Liver (tissue), 9 donors: ENCODE results near the gene ALK. TPM values are rescaled to one million over a fixed set of nuclear protein-coding genes. Genes with fewer than 3 reads are reported as not detected.

ENCODE experiments used
- DNase-seq: peaks from one replicate; pipeline ENCODE4 v3.0.0-alpha.2; 2017; ENCODE audit warnings: low spot score
- H3K27ac ChIP-seq, 2 donors: one replicate each; pipeline ENCODE4 v1.7.0; 2013; ENCODE audit warnings: inconsistent platforms in 2 of 2, low read length in 2 of 2, control low read depth in 1 of 2, low read depth in 1 of 2, mild to moderate bottlenecking in 1 of 2
- H3K27me3 ChIP-seq, 4 donors: one replicate each; pipeline versions ENCODE4 v1.6.1 to v1.7.0; 2013; ENCODE audit warnings: low read length in 3 of 4, inconsistent platforms in 1 of 4, mild to moderate bottlenecking in 1 of 4, moderate library complexity in 1 of 4; ENCODE audit not compliant: control insufficient read depth in 4 of 4, insufficient read depth in 4 of 4
- H3K36me3 ChIP-seq, 4 donors: one replicate each; pipeline versions ENCODE4 v1.6.1 to v1.7.0; 2013; ENCODE audit warnings: low read length in 3 of 4, mild to moderate bottlenecking in 3 of 4, low read depth in 1 of 4, moderate library complexity in 1 of 4; ENCODE audit not compliant: control insufficient read depth in 4 of 4, insufficient read depth in 3 of 4
- H3K4me1 ChIP-seq, 4 donors: one replicate each; pipeline versions ENCODE4 v1.6.1 to v1.7.0; 2013; ENCODE audit warnings: low read length in 3 of 4, mild to moderate bottlenecking in 3 of 4, moderate library complexity in 1 of 4; ENCODE audit not compliant: control insufficient read depth in 4 of 4, insufficient read depth in 4 of 4
- H3K4me3 ChIP-seq, 3 donors: one replicate each; pipeline versions ENCODE4 v1.6.1 to v1.7.0; 2013; ENCODE audit warnings: low read length in 3 of 3, control low read depth in 1 of 3, low read depth in 1 of 3, mild to moderate bottlenecking in 1 of 3
- H3K9ac ChIP-seq, 2 donors: one replicate each; pipeline ENCODE4 v1.7.0; 2013; ENCODE audit warnings: low read length in 2 of 2, mild to moderate bottlenecking in 2 of 2, moderate library complexity in 2 of 2, control low read depth in 1 of 2, low read depth in 1 of 2
- H3K9me3 ChIP-seq, 4 donors: one replicate each; pipeline versions ENCODE4 v1.6.1 to v1.7.0; 2013; ENCODE audit warnings: low read length in 3 of 4; ENCODE audit not compliant: control insufficient read depth in 4 of 4
- CTCF ChIP-seq: fragments of 150-350 bp; IDR thresholded peaks from 2 replicates; pipeline ENCODE4 v1.5.1; 2017; ENCODE audit warnings: improper control_type of control experiment, low read depth, low read length; ENCODE audit not compliant: missing input control
- EGR1 ChIP-seq, 2 donors: IDR thresholded peaks; 2 replicates each; pipeline ENCODE4 v1.6.1; 2016 to 2018; ENCODE audit warnings: antibody characterized with exemption in 2 of 2, low read depth in 2 of 2
- FOXA1 ChIP-seq: IDR thresholded peaks from 2 replicates; pipeline ENCODE4 v1.6.1; 2016; ENCODE audit warnings: antibody characterized with exemption
- FOXA2 ChIP-seq: IDR thresholded peaks from 2 replicates; pipeline ENCODE4 v1.6.1; 2016; ENCODE audit warnings: antibody characterized with exemption
- GABPA ChIP-seq, 2 donors: IDR thresholded peaks in 1 of 2; conservative IDR thresholded peaks in 1 of 2; 2 replicates each; pipeline ENCODE4 v1.6.1; 2016; ENCODE audit warnings: antibody characterized with exemption in 2 of 2, mild to moderate bottlenecking in 1 of 2, moderate library complexity in 1 of 2
- HNF4A ChIP-seq, 2 donors: conservative IDR thresholded peaks; 2 replicates each; pipeline ENCODE4 v1.6.1; 2016; ENCODE audit warnings: antibody characterized with exemption in 2 of 2, mild to moderate bottlenecking in 2 of 2
- HNF4G ChIP-seq: IDR thresholded peaks from 2 replicates; pipeline ENCODE4 v1.6.1; 2016; ENCODE audit warnings: antibody characterized with exemption
- JUND ChIP-seq, 2 donors: IDR thresholded peaks; 2 replicates each; pipeline ENCODE4 v1.6.1; 2016; ENCODE audit warnings: antibody characterized with exemption in 2 of 2
- NR2F2 ChIP-seq: IDR thresholded peaks from 2 replicates; pipeline ENCODE4 v1.6.1; 2016; ENCODE audit warnings: antibody characterized with exemption
- RAD21 ChIP-seq, 2 donors: IDR thresholded peaks; 2 replicates each; pipeline ENCODE4 v1.6.1; 2016; ENCODE audit warnings: antibody characterized with exemption in 2 of 2, mild to moderate bottlenecking in 2 of 2
- REST ChIP-seq: IDR thresholded peaks from 2 replicates; pipeline ENCODE4 v1.6.1; 2016; ENCODE audit warnings: antibody characterized with exemption, mild to moderate bottlenecking
- RXRA ChIP-seq, 2 donors: IDR thresholded peaks; 2 replicates each; pipeline ENCODE4 v1.6.1; 2017 to 2018; ENCODE audit warnings: antibody characterized with exemption in 2 of 2, mild to moderate bottlenecking in 1 of 2
- SP1 ChIP-seq: IDR thresholded peaks from 2 replicates; pipeline ENCODE4 v1.6.1; 2018; ENCODE audit warnings: antibody characterized with exemption, mild to moderate bottlenecking
- TAF1 ChIP-seq: conservative IDR thresholded peaks from 2 replicates; pipeline ENCODE4 v1.6.1; 2016; ENCODE audit warnings: antibody characterized with exemption, mild to moderate bottlenecking
- YY1 ChIP-seq: IDR thresholded peaks from 2 replicates; pipeline ENCODE4 v1.6.1; 2016; ENCODE audit warnings: antibody characterized with exemption, mild to moderate bottlenecking
- ZBTB33 ChIP-seq: IDR thresholded peaks from 2 replicates; pipeline ENCODE4 v1.6.1; 2016; ENCODE audit warnings: antibody characterized with exemption
- WGBS: extraction: QIAGEN DNeasy Blood & Tissue Kit; methylation state at CpG from one replicate; pipeline ENCODE4 v1.1.7; 2013; 5-methylcytosine and 5-hydroxymethylcytosine counted together
- polyA plus RNA-seq, 2 donors: library from polyadenylated mRNA; stranded (reverse) in 1 of 2; unstranded in 1 of 2; fragments of 200-250 nt in 1 of 2; fragments of >200 nt in 1 of 2; fragmentation: Nextera tagmentation in 1 of 2; extraction: Ambion mirVana in 1 of 2; gene quantifications; one replicate each; pipeline versions ENCODE4 v1.2.1 to v1.2.3, GENCODE V29; 2013 to 2015
- total RNA-seq, 2 donors: library from RNA; depleted of rRNA; stranded (reverse); fragments of >200 nt; gene quantifications; one replicate each; pipeline ENCODE4 v1.2.3, GENCODE V29; 2014
- TF ChIP-seq, protein P1 (sequence below): IDR thresholded peaks from 2 replicates; pipeline ENCODE4 v1.6.1; 2016; ENCODE audit warnings: antibody characterized with exemption
- donor health status: healthy.
- donor health status: healthy.
- donor health status: healthy.
- donor health status: healthy.
- donor health status: healthy.

The ALK gene
- total and polyA plus RNA-seq, 4 donors = under 0.01 TPM; not detected in 3

GRCh38 chr2:29591600-29591999 lies 329.8 kb downstream of the ALK start:
- no peak for DNase-seq
- 91% methylated on average over 10 of the region's 10 CpGs for WGBS
- TF ChIP-seq YY1 = no peak
- TF ChIP-seq NR2F2 = no peak
- TF ChIP-seq RAD21 (IDR thresholded peaks at IDR 0.05) = no peak
- TF ChIP-seq HNF4G = no peak
- TF ChIP-seq RXRA (IDR thresholded peaks at IDR 0.05) = no peak

DNA sequence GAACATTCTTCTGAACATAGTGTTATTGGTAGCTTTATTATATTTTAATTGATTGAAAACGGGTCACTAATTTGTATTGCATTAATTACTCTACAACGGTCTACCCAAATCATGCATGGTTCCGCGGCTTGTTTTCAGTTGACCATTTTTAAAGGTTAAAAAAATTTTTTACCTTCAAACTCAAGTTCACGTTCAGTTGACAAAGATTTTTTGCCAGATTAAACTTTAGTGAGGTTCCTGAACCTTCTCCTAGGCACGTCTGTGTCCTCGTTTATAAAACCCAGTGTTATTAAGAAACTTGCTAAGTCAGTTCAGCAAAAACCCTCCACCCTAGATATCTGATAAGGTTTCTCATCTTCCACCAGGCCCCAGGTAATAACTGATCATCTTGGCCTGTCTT lies 331.2 kb downstream of the ALK start:
- Histone ChIP-seq H3K9ac (no peak overlapping the region), H3K4me1 (peaks cover 0 to 14% (median 13%) of the 10 kb centered on the region in 4 donors), H3K36me3 (no peaks in the 10 kb centered on the region), H3K9me3 (no peaks in the 10 kb centered on the region), H3K27me3 (no peaks in the 10 kb centered on the region), H3K4me3 (no peak overlapping the region), H3K27ac (no peak overlapping the region)
- 38% methylated on average over 7 of the region's 7 CpGs for WGBS
- TF ChIP-seq HNF4A (conservative IDR thresholded peaks at IDR 0.05) (no peak), FOXA2 (no peak), ZBTB33 (no peak), GABPA (IDR thresholded peaks at IDR 0.05 in 1 of 2, conservative IDR thresholded peaks at IDR 0.05 in 1 of 2) (no peak), EGR1 (IDR thresholded peaks at IDR 0.05; ENCODE audit: low read depth in 2 of 2) (no peak), JUND (IDR thresholded peaks at IDR 0.05) (no peak)
- no peak for DNase-seq

More at GRCh38 chr2:29591600-29591999, 329.8 kb downstream of the ALK start:
- Histone ChIP-seq H3K27ac (no peak overlapping the region), H3K36me3 (no peaks in the 10 kb centered on the region), H3K9ac (no peak overlapping the region), H3K4me1 (peaks cover 0 to 14% (median 13%) of the 10 kb centered on the region in 4 donors), H3K9me3 (no peaks in the 10 kb centered on the region), H3K4me3 (no peak overlapping the region), H3K27me3 (no peaks in the 10 kb centered on the region)

- H3K9me3 ChIP-seq = no peaks in the 10 kb centered on the region
- DNase-seq = no peak
- WGBS = 56% methylated on average over 5 of the region's 5 CpGs
- H3K9ac ChIP-seq = peak overlapping the region in 1 of 2 donors; percentile 12
- H3K27me3 ChIP-seq = no peaks in the 10 kb centered on the region
- no peak overlapping the region for H3K4me3 ChIP-seq
- peaks cover 0 to 14% (median 13%) of the 10 kb centered on the region in 4 donors for H3K4me1 ChIP-seq
- no peak overlapping the region for H3K27ac ChIP-seq
- no peaks in the 10 kb centered on the region for H3K36me3 ChIP-seq
- TF ChIP-seq FOXA2 (peak; percentile 81), RAD21 (IDR thresholded peaks at IDR 0.05) (peak; percentile 33 to 43), FOXA1 (peak; percentile 74), TAF1 (no peak), EGR1 (IDR thresholded peaks at IDR 0.05; ENCODE audit: low read depth in 2 of 2) (no peak), YY1 (no peak), RXRA (IDR thresholded peaks at IDR 0.05) (peak; percentile 65 to 84), SP1 (peak; percentile 29), JUND (IDR thresholded peaks at IDR 0.05) (no peak), CTCF (no peak), HNF4G (no peak), REST (no peak), NR2F2 (no peak), GABPA (IDR thresholded peaks at IDR 0.05 in 1 of 2, conservative IDR thresholded peaks at IDR 0.05 in 1 of 2) (no peak), ZBTB33 (peak; percentile 43), HNF4A (conservative IDR thresholded peaks at IDR 0.05) (peak; percentile 38 to 65)
- TF ChIP-seq, protein P1, sequence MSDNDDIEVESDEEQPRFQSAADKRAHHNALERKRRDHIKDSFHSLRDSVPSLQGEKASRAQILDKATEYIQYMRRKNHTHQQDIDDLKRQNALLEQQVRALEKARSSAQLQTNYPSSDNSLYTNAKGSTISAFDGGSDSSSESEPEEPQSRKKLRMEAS = peak; percentile 22
These were observed 331.8 kb downstream of the ALK start for GRCh38 chr2:29589440-29590103.
